VCaP (cell line): ENCODE measurements around the gene APOBEC4.

Experiments used
- H3K27ac ChIP-seq: fragments of 450-650 bp; 2 replicates; pipeline ENCODE4 v1.5.1; 2017
- TF ChIP-seq, protein P1 (sequence below): fragments of 450-650 bp; conservative IDR thresholded peaks from 2 replicates; pipeline ENCODE4 v1.5.1; 2017; ENCODE audit warnings: mild to moderate bottlenecking, moderate library complexity

The APOBEC4 gene

DNA sequence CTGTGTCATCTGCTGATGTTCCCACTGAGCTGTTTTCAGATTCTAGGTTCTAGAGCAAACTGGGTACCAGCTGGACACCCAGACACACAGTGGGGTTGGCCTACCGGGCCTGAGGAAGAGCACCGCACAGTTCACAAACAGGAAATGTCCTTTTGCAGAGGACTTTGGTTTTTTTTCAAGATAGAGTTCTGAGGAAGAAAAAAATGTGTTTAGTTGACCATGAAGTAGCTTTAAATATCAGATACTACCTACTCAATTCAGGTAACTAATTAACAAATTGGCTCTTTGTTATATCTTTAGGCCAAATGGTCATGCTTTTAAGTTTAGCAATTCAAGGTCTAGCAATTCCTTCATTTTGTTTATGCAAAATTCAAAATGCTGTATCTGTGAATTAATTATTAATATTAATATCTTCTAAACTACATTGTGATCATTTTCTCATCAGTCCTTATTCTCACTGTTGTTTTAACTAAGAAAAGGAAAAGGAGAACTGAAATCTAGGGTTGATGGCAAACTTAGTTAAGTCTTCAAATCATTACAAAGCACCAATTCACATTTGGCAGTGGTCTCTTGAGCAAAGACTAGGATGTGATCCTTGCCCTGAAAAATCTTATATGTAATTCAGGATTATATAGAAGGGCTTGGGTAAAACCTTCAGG, 45.7 kb downstream of the APOBEC4 start:
- no peak overlapping the region for H3K27ac ChIP-seq
- TF ChIP-seq, protein P1, sequence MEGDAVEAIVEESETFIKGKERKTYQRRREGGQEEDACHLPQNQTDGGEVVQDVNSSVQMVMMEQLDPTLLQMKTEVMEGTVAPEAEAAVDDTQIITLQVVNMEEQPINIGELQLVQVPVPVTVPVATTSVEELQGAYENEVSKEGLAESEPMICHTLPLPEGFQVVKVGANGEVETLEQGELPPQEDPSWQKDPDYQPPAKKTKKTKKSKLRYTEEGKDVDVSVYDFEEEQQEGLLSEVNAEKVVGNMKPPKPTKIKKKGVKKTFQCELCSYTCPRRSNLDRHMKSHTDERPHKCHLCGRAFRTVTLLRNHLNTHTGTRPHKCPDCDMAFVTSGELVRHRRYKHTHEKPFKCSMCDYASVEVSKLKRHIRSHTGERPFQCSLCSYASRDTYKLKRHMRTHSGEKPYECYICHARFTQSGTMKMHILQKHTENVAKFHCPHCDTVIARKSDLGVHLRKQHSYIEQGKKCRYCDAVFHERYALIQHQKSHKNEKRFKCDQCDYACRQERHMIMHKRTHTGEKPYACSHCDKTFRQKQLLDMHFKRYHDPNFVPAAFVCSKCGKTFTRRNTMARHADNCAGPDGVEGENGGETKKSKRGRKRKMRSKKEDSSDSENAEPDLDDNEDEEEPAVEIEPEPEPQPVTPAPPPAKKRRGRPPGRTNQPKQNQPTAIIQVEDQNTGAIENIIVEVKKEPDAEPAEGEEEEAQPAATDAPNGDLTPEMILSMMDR: no peak

DNA sequence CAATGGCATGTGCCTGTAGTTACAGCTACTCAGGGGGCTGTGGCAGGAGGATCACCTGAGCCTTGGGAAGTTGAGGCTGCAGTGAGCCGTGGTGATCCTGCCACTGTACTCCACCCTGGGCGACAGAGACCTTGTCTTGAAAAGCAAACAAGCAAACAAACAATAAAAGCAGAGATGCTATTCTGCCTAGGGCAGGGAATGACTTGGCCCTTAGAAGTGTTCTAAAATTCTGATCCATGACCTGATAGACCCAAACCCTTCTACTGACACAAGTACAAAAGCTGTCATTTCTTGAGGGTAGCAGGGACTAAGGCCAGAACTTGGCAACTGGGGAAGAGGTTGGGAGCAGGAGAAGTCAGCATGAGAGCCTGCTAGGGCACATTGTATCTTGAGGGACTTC, 47.2 kb downstream of the APOBEC4 start:
- TF ChIP-seq, protein P1: no peak
- H3K27ac ChIP-seq: no peak overlapping the region

DNA sequence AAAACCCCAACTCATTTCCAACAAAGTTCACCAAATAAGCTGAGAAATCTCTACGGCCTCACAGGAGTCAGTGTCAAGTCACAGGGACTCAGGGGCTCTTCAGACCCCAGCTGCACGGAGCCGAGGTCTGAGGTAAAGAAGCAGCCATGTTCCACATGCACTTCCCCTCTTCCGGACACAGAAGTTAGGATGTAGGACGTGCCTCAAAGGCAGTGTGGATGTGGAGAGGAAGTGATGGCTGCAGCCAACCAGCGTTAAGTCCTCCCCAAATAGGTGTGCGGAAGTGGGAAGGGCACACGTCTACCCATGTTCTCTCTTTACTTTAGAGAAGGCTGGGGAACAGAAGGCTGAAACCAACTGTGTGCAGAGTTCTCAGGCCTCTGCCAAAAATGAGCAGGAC, 48.3 kb downstream of the APOBEC4 start:
- TF ChIP-seq, protein P1: no peak
- no peak overlapping the region for H3K27ac ChIP-seq

DNA sequence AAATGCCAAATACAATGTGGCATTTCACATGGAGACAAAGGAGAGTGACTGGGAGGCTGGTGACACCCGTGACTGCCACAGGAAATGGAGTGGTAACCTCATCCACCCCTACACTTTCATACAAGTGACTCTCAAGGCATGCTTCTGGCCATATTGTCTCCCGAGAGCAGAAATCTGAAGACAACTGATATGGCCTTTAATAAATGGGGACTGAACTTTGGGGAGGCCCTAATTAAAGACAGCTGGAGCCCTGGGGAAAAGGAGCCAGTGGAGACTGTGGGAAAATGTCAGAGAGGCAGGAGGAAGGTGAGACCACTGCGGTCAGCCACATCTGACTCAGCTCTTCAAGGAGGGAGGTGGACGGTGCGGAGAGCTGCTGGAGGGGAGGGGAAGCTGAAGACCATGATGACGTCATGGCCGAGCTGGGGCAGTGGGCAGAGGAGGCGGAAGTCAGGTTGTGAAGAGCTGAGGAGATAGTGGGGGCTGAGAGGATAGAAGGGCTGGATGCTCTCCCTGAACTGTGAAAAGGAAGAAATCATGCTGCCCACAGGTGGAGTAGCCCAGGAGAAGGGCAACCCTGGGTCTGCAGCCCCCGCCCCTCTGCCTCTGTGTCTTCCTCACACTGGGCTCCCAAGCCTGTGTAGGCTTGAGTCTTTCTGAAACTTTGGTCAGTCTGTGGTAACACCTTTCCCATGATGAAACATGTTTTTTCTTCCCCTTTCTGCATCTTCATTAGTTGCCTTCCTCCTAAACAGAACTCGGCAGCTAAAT, 48.9 kb downstream of the APOBEC4 start:
- TF ChIP-seq, protein P1: no peak
- no peak overlapping the region for H3K27ac ChIP-seq

DNA sequence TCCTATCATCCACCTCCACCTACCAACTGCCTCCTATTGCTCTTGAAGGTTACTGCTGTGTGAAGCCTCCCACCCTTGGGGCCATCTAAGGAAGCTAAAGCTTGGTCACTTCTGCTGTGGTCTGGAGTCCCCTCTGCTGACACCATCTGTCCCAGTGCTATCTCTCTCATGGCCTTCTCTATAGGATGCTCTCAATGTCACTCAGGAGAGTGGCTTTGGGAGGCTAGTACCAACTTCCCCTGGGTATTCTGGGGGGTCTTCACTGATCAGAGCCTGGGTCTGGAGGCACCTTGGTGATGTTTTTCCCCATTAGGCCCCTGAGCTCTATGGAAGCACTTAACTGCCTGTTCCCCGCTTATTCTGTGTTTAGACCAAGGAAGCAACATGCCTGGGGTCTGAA, 50.6 kb downstream of the APOBEC4 start:
- no peak overlapping the region for H3K27ac ChIP-seq
- TF ChIP-seq, protein P1: no peak

DNA sequence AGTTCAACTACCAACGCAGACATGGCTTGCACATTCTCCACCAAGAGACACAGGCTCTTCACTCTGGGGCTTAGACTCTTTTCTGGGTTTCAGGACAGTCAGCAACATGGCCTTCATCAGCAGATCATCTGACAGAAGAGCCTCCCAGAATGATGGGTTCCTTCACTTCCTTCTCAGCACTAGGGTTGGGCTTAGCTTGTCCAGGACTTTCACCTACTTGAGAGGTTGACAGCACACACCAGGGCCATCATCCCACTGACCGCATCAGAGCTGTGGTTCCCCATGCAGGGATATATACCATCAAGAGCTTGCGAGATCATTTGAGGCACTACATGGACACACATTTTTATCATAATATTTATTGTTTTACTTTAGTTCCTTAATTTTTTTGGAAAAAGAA, 52.5 kb downstream of the APOBEC4 start:
- no peak overlapping the region for H3K27ac ChIP-seq
- TF ChIP-seq, protein P1: no peak

DNA sequence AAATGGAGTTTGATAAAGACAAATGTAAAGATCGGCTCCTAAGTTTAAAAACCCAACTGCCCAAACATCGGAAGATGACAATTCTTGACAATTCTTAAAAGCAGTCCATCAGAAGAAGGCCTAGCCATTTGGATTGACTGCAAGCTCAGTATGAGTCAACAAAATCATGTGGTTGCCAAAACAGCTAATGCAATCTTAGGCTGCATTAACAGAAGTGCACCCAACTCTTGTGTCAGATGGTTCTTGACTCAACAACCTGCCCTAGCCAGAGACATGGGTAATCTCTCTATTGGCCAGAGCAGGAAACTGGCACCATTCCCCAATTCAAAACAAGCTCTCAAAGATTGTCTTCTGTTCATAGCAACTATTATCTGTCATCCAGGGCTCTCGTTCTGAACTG, 53.0 kb downstream of the APOBEC4 start:
- TF ChIP-seq, protein P1: no peak
- no peak overlapping the region for H3K27ac ChIP-seq
